Left lung (tissue), 10 donors: ENCODE data around the gene NFATC1. TPM values are rescaled to one million over a fixed set of nuclear protein-coding genes. Genes with fewer than 3 reads are reported as not detected.
A peak's percentile ranks its signal among the peaks of the same experiment; 100 is the strongest.

Experiments
- ATAC-seq: fragments of 200-7000 bp; cut with Tn5 transposase; one replicate; pipeline ENCODE4 v1.9.1; 2020; ENCODE audit warnings: moderate library complexity
- DNase-seq, 4 donors: peaks; one replicate each; pipeline ENCODE4 v3.0.0-alpha.2; 2013 to 2020
- H3K27ac ChIP-seq, 2 donors: fragments of 200-600 bp; sonication (generic) in 1 of 2; one replicate each; pipeline versions ENCODE4 v1.5.0 to v1.8.0; 2020 to 2021
- H3K27me3 ChIP-seq, 2 donors: fragments of 200-600 bp; sonication (generic) in 1 of 2; one replicate each; pipeline versions ENCODE4 v1.5.0 to v1.8.0; 2020 to 2021
- H3K36me3 ChIP-seq, 2 donors: fragments of 200-600 bp; sonication (generic) in 1 of 2; one replicate each; pipeline versions ENCODE4 v1.5.0 to v1.8.0; 2020 to 2021
- H3K4me1 ChIP-seq, 2 donors: fragments of 200-600 bp; one replicate each; pipeline ENCODE4 v1.8.0; 2021
- H3K4me3 ChIP-seq, 2 donors: fragments of 200-600 bp; sonication (generic) in 1 of 2; one replicate each; pipeline versions ENCODE4 v1.5.0 to v1.8.0; 2020 to 2021; ENCODE audit warnings: mild to moderate bottlenecking in 1 of 2
- H3K9me3 ChIP-seq, 2 donors: fragments of 200-600 bp; sonication (generic) in 1 of 2; one replicate each; pipeline versions ENCODE4 v1.5.0 to v1.8.0; 2020 to 2021
- intact Hi-C, 2 donors: fragments of 100-400 bp; cut with DNase I; formaldehyde crosslinking; loops; one replicate each; pipeline versions ENCODE4 v1.11.2 to v1.14.2; 2022
- polyA plus RNA-seq, 6 donors: library from polyadenylated mRNA; unstranded; fragments of 120-200 nt; gene quantifications; one replicate each; pipeline ENCODE4 v1.2.1, GENCODE V29; 2013; ENCODE audit not compliant: insufficient read length in 6 of 6
- total RNA-seq, 2 donors: library from RNA; stranded (reverse); fragmentation: NEBNext Ultra II Directional; extraction: Animal tissue kit (Norgen Biotek cat#: 25700); gene quantifications; one replicate each; pipeline ENCODE4 v1.2.1, GENCODE V29; 2021
- TF ChIP-seq, protein P1 (sequence below), 2 donors: fragments of 200-600 bp; sonication (generic) in 1 of 2; IDR thresholded peaks; one replicate each; pipeline versions ENCODE4 v1.5.0 to v1.8.0; 2021; ENCODE audit warnings: antibody characterized with exemption in 2 of 2
- donor health status: DM: no; HTN: yes; CAD: no.
- donor health status: DM: no; HTN: no; CAD: no.

The NFATC1 gene
- total and polyA plus RNA-seq, 8 donors = 6.5 to 17.1 (median 8.0) TPM

DNA sequence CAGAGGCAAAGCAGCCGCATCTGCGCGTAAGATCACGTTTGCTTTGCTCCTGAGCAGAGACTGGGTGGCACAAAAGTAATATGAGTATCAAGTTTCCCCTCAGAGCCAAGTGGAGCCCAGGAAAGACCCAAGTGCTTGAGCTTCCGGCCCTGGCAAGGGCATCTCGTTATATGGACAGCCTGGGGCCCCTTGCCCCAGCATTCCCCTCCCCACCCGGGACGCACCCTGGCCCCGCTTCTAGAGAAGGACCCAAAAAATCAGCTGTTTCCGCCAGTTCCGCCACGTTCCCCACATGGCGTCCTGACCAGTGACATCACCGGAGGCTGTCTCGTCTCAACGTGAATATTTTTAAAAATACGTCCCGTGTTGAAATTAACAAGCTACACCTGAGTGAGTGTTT is 135.1 kb downstream of the NFATC1 start:
- H3K4me1 ChIP-seq = peaks cover 7% of the 10 kb centered on the region in 2 donors
- intact Hi-C loops = no loop called here
- DNase-seq = peak in 1 of 4 donors; percentile 20

GRCh38 chr18:79531386-79531785 is 135.7 kb downstream of the NFATC1 start:
- peaks cover 0 to 5% of the 10 kb centered on the region in 2 donors for H3K36me3 ChIP-seq
- H3K4me1 ChIP-seq = peaks cover 1% of the 10 kb centered on the region in 2 donors
- H3K9me3 ChIP-seq = no peaks in the 10 kb centered on the region
- intact Hi-C loops = no loop called here
- H3K27me3 ChIP-seq = peaks cover 0 to 24% of the 10 kb centered on the region in 2 donors
- H3K27ac ChIP-seq = no peak overlapping the region
- peak in 1 of 4 donors; percentile 9 for DNase-seq
- no peak overlapping the region for H3K4me3 ChIP-seq
- no peak for ATAC-seq
- TF ChIP-seq, protein P1, sequence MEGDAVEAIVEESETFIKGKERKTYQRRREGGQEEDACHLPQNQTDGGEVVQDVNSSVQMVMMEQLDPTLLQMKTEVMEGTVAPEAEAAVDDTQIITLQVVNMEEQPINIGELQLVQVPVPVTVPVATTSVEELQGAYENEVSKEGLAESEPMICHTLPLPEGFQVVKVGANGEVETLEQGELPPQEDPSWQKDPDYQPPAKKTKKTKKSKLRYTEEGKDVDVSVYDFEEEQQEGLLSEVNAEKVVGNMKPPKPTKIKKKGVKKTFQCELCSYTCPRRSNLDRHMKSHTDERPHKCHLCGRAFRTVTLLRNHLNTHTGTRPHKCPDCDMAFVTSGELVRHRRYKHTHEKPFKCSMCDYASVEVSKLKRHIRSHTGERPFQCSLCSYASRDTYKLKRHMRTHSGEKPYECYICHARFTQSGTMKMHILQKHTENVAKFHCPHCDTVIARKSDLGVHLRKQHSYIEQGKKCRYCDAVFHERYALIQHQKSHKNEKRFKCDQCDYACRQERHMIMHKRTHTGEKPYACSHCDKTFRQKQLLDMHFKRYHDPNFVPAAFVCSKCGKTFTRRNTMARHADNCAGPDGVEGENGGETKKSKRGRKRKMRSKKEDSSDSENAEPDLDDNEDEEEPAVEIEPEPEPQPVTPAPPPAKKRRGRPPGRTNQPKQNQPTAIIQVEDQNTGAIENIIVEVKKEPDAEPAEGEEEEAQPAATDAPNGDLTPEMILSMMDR (IDR thresholded peaks at IDR 0.05) = no peak

More for the DNA sequence above, 135.1 kb downstream of the NFATC1 start:
- TF ChIP-seq, protein P1 (IDR thresholded peaks at IDR 0.05) = no peak
- peaks cover 0 to 24% of the 10 kb centered on the region in 2 donors for H3K27me3 ChIP-seq
- H3K4me3 ChIP-seq = no peak overlapping the region
- no peaks in the 10 kb centered on the region for H3K9me3 ChIP-seq
- no peak for ATAC-seq
- H3K27ac ChIP-seq = no peak overlapping the region
- H3K36me3 ChIP-seq = peaks cover 0 to 5% of the 10 kb centered on the region in 2 donors

GRCh38 chr18:79531926-79532312 is 136.2 kb downstream of the NFATC1 start:
- no peak overlapping the region for H3K27ac ChIP-seq
- TF ChIP-seq, protein P1 (IDR thresholded peaks at IDR 0.05) = no peak
- H3K9me3 ChIP-seq = no peaks in the 10 kb centered on the region
- H3K36me3 ChIP-seq = peaks cover 0 to 5% of the 10 kb centered on the region in 2 donors
- H3K4me3 ChIP-seq = no peak overlapping the region
- intact Hi-C loops = no loop called here
- ATAC-seq (no peak), DNase-seq (peak in 1 of 4 donors; percentile 2)
- H3K27me3 ChIP-seq = peaks cover 0 to 24% of the 10 kb centered on the region in 2 donors
- H3K4me1 ChIP-seq = no peaks in the 10 kb centered on the region

DNA sequence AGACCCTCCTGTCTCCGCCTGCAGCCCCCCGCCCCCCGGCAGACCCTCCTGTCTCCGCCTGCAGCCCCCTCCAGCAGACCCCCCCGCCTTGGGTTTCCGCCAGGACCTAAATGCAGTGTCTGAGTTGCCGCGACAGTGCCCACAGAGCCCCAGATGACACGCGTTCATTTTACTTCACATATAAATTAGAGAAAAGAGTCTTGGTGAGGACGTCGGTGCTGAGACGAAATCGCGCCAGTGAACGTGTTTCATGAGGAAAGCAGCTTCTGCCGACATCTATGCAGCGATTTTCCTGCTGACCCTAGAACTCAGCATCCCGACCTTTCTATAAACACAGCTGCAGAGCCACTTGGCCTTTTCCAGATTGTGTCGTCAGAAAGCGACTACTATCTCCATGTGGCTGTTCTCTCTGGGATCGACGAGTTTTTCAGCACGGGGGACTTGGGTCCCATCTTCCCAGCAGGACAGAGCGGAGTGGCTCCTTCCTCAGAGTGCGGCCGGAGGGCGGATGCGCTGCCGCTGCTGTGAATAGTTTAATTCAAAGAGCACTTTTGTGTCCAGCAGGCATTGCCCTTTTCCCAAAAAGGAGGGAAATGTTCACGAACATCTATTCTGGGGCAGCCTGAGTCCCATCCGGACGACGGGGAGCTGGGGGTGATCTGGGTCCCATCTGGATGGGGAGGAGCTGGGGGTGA is 136.7 kb downstream of the NFATC1 start:
- no peak overlapping the region for H3K27ac ChIP-seq
- H3K9me3 ChIP-seq = no peaks in the 10 kb centered on the region
- TF ChIP-seq, protein P1 (IDR thresholded peaks at IDR 0.05) = no peak
- H3K27me3 ChIP-seq = peaks cover 0 to 24% of the 10 kb centered on the region in 2 donors
- intact Hi-C loops = no loop called here
- no peak overlapping the region for H3K4me3 ChIP-seq
- DNase-seq = peak in 2 of 4 donors; percentile 30 to 33
- H3K4me1 ChIP-seq = no peaks in the 10 kb centered on the region
- H3K36me3 ChIP-seq = peaks cover 0 to 5% of the 10 kb centered on the region in 2 donors
- ATAC-seq = no peak

DNA sequence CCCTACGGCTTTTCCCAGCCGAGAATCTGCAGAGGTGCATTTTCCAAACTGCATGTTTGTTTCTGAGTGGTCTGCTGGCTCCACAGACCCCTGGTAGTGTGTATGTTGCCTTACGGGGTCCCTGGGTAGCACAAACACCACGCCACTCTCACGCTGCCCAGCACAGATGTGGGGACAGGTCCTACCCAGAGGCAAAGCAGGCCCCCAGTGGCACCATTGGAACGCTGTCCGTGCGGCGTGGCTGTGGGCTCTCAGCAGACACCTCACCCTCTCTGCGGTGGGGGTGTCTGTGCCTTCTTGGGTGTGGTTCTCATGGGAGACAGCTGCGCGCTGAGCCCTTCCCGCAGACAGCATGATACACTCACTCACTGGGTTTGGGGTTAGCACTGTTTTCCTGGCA is 137.4 kb downstream of the NFATC1 start:
- TF ChIP-seq, protein P1 (IDR thresholded peaks at IDR 0.05) = no peak
- Histone ChIP-seq H3K36me3 (no peaks in the 10 kb centered on the region), H3K27ac (no peak overlapping the region), H3K4me1 (no peaks in the 10 kb centered on the region), H3K9me3 (peaks cover 0 to 1% of the 10 kb centered on the region in 2 donors), H3K27me3 (peaks cover 0 to 24% of the 10 kb centered on the region in 2 donors), H3K4me3 (no peak overlapping the region)
- no peak for ATAC-seq
- DNase-seq = peak in 2 of 4 donors; percentile 17 to 73
- intact Hi-C loops = no loop called here
